HEK293 (cell line): Measurements from ENCODE around the gene CAMKV.

Experiments
- CTCF ChIA-PET: fragments of 350-600 bp; formaldehyde crosslinking; extraction: SDS; loops from one replicate; lab custom pipeline; 2021; ENCODE audit warnings: antibody characterized with exemption; lab: Yijun Ruan, JAX
- POLR2A ChIA-PET: fragments of 300-600 bp; formaldehyde crosslinking; extraction: SDS; loops from one replicate; lab custom pipeline; 2020; ENCODE audit warnings: antibody characterized with exemption, inconsistent platforms; lab: Yijun Ruan, JAX
- H3K27ac ChIP-seq: fragments of 200-500 bp; sonication (Bioruptor generic); 2 replicates; pipeline ENCODE4 v1.5.1; 2014; ENCODE audit warnings: low read depth, low read length, control low read depth, inconsistent platforms; ENCODE audit errors: extremely low read depth
- H3K36me3 ChIP-seq, 2 experiments: fragments of 200-500 bp in 1 of 2; sonication (Bioruptor generic) in 1 of 2; 1 replicate in 1 of 2; 2 replicates in 1 of 2; pipeline ENCODE4 v1.5.1; 2014 to 2017; ENCODE audit warnings: inconsistent platforms in 2 of 2, low read length in 2 of 2; ENCODE audit not compliant: control insufficient read depth in 2 of 2, insufficient read depth in 1 of 2
- H3K4me1 ChIP-seq: fragments of 200-500 bp; sonication (Bioruptor generic); 2 replicates; pipeline ENCODE4 v1.5.1; 2014; ENCODE audit warnings: mild to moderate bottlenecking, low read length, inconsistent platforms; ENCODE audit not compliant: control insufficient read depth, insufficient read depth
- H3K4me3 ChIP-seq: 2 replicates; pipeline ENCODE4 v1.5.1; 2011; ENCODE audit warnings: low read depth, mild to moderate bottlenecking, control low read depth, low read length, moderate library complexity
- H3K9me3 ChIP-seq: fragments of 200-500 bp; sonication (Bioruptor generic); 2 replicates; pipeline ENCODE4 v1.5.1; 2014; ENCODE audit warnings: low read depth, low read length, inconsistent platforms; ENCODE audit not compliant: control insufficient read depth, insufficient read depth
- BCL11A ChIP-seq: fragments of 450-650 bp; formaldehyde crosslinking; IDR thresholded peaks from 2 replicates; pipeline ENCODE4 v1.5.1; 2016; ENCODE audit warnings: low read depth, missing biosample characterization, missing genetic modification characterization
- KLF10 ChIP-seq: fragments of 450-650 bp; IDR thresholded peaks from 2 replicates; pipeline ENCODE4 v1.5.1; 2018; ENCODE audit warnings: missing biosample characterization, mild to moderate bottlenecking, missing genetic modification characterization
- KLF8 ChIP-seq: fragments of 450-650 bp; formaldehyde crosslinking; IDR thresholded peaks from 2 replicates; pipeline ENCODE4 v1.5.1; 2016; ENCODE audit warnings: missing biosample characterization, missing genetic modification characterization
- PATZ1 ChIP-seq: fragments of 450-650 bp; formaldehyde crosslinking; IDR thresholded peaks from 2 replicates; pipeline ENCODE4 v1.5.1; 2016; ENCODE audit warnings: missing biosample characterization, missing genetic modification characterization
- REST ChIP-seq: fragments of 450-650 bp; formaldehyde crosslinking; IDR thresholded peaks from 2 replicates; pipeline ENCODE4 v1.5.1; 2016; ENCODE audit warnings: missing biosample characterization, missing genetic modification characterization
- SCRT1 ChIP-seq: fragments of 450-650 bp; formaldehyde crosslinking; IDR thresholded peaks from 2 replicates; pipeline ENCODE4 v1.5.1; 2016; ENCODE audit warnings: missing biosample characterization, missing genetic modification characterization, borderline replicate concordance
- ZBTB11 ChIP-seq: fragments of 450-650 bp; formaldehyde crosslinking; conservative IDR thresholded peaks from 2 replicates; pipeline ENCODE4 v1.5.1; 2016; ENCODE audit warnings: low read depth, missing biosample characterization, missing genetic modification characterization
- ZNF157 ChIP-seq: fragments of 450-650 bp; formaldehyde crosslinking; IDR thresholded peaks from 2 replicates; pipeline ENCODE4 v1.5.1; 2016; ENCODE audit warnings: missing biosample characterization, missing genetic modification characterization
- ZNF223 ChIP-seq: fragments of 450-650 bp; formaldehyde crosslinking; IDR thresholded peaks from 2 replicates; pipeline ENCODE4 v1.5.1; 2016; ENCODE audit warnings: missing biosample characterization, missing genetic modification characterization
- ZNF37A ChIP-seq: fragments of 450-650 bp; IDR thresholded peaks from 2 replicates; pipeline ENCODE4 v1.5.1; 2018; ENCODE audit warnings: missing biosample characterization, missing genetic modification characterization
- ZNF518A ChIP-seq: fragments of 450-650 bp; formaldehyde crosslinking; conservative IDR thresholded peaks from 2 replicates; pipeline ENCODE4 v1.5.1; 2016; ENCODE audit warnings: low read depth, missing biosample characterization, missing genetic modification characterization
- ZNF596 ChIP-seq: fragments of 450-650 bp; IDR thresholded peaks from 2 replicates; pipeline ENCODE4 v1.5.0; 2018; ENCODE audit warnings: missing biosample characterization, mild to moderate bottlenecking, missing genetic modification characterization, moderate library complexity
- ZNF654 ChIP-seq: fragments of 450-650 bp; formaldehyde crosslinking; IDR thresholded peaks from 2 replicates; pipeline ENCODE4 v1.5.1; 2016; ENCODE audit warnings: low read depth, missing biosample characterization, missing genetic modification characterization
- ZSCAN23 ChIP-seq: fragments of 450-650 bp; formaldehyde crosslinking; IDR thresholded peaks from 2 replicates; pipeline ENCODE4 v1.5.1; 2016; ENCODE audit warnings: missing biosample characterization, missing genetic modification characterization

CAMKV gene

GRCh38 chr3:49900491-49901153, 30.9 kb upstream of the CAMKV start:
- no peak for TF ChIP-seq ZSCAN23 (tag by site-specific recombination)
- TF ChIP-seq SCRT1, result no peak
- no peak for TF ChIP-seq ZNF596 (tag by site-specific recombination)
- no peak for TF ChIP-seq KLF10
- TF ChIP-seq KLF8 (tag by site-specific recombination), result no peak
- no peak for TF ChIP-seq PATZ1 (tag by site-specific recombination)
- TF ChIP-seq ZBTB11 (tag by site-specific recombination), result no peak
- no peak for TF ChIP-seq ZNF157 (tag by site-specific recombination)
- CTCF ChIA-PET, result interaction anchor here (0.5 to 1.8 kb wide), 8 partner anchors 8 to 201 kb away, joined by 3 to 6 read pairs (median 4); partner anchors contain the start of gene INKA1
- POLR2A ChIA-PET, result no interaction called here

GRCh38 chr3:49899815-49900214, 30.1 kb upstream of the CAMKV start:
- H3K4me3 ChIP-seq, result no peak overlapping the region
- ChIA-PET POLR2A (no interaction called here), CTCF (interaction anchor here (0.5 to 1.8 kb wide), 7 partner anchors 8 to 202 kb away, joined by 3 to 4 read pairs (median 3); no protein-coding TSS in a partner anchor)
- no peaks in the 10 kb centered on the region for H3K36me3 ChIP-seq
- no peak overlapping the region for H3K27ac ChIP-seq
- H3K4me1 ChIP-seq, result no peaks in the 10 kb centered on the region
- TF ChIP-seq ZNF37A (tag by site-specific recombination), result no peak
- peak; percentile 29; the same call in 1 of the 2 replicates for TF ChIP-seq ZNF654 (tag by site-specific recombination)
- TF ChIP-seq, all 188 proteins: peak for 1
- no peaks in the 10 kb centered on the region for H3K9me3 ChIP-seq

More at GRCh38 chr3:49900491-49901153, 30.9 kb upstream of the CAMKV start:
- no peak overlapping the region for H3K27ac ChIP-seq
- H3K4me1 ChIP-seq, result no peaks in the 10 kb centered on the region
- no peak overlapping the region for H3K4me3 ChIP-seq
- no peaks in the 10 kb centered on the region for H3K36me3 ChIP-seq
- no peaks in the 10 kb centered on the region for H3K9me3 ChIP-seq

- H3K4me3 ChIP-seq, result no peak overlapping the region
- no peak for TF ChIP-seq REST (tag by site-specific recombination)
- no peak for TF ChIP-seq BCL11A (tag by site-specific recombination)
- no peak for TF ChIP-seq ZNF223 (tag by site-specific recombination)
- no peak for TF ChIP-seq ZNF518A (tag by site-specific recombination)
- TF ChIP-seq, all 188 proteins: peak for 0
- no peaks in the 10 kb centered on the region for H3K9me3 ChIP-seq
- H3K36me3 ChIP-seq, result no peaks in the 10 kb centered on the region
- no peaks in the 10 kb centered on the region for H3K4me1 ChIP-seq
- POLR2A ChIA-PET, result no interaction called here
- no peak overlapping the region for H3K27ac ChIP-seq
- CTCF ChIA-PET, result interaction anchor here (1.8 kb wide), 1 partner anchor 9 kb away, joined by 4 read pairs; no protein-coding TSS in a partner anchor
Observed at GRCh38 chr3:49898991-49899390, 29.3 kb upstream of the CAMKV start.
